ENCODE measurements around the gene PTPRE. TPM values are rescaled to one million over a fixed set of nuclear protein-coding genes. Genes with fewer than 3 reads are reported as not detected.

PTPRE gene
- total and polyA plus RNA-seq, 8 donors: 1.0 to 7.1 (median 2.1) TPM

- no peak for TF ChIP-seq CTCF (IDR thresholded peaks at IDR 0.05)
- Histone ChIP-seq H3K4me3 (no peak overlapping the region), H3K9me3 (no peaks in the 10 kb centered on the region), H3K4me1 (no peaks in the 10 kb centered on the region), H3K36me3 (no peaks in the 10 kb centered on the region), H3K27me3 (no peaks in the 10 kb centered on the region), H3K27ac (no peak overlapping the region)
- DNase-seq (no peak), ATAC-seq (no peak), FAIRE-seq (no peak)
- intact Hi-C loops (cut with DNase I): no loop called here
- WGBS, 2 donors: 43 to 47% methylated on average over 10 of the region's 10 CpGs
Measured at GRCh38 chr10:127973791-127974311, 66.9 kb downstream of the PTPRE start.

GRCh38 chr10:127974911-127975310 is 68.0 kb downstream of the PTPRE start:
- no peak for TF ChIP-seq CTCF (IDR thresholded peaks at IDR 0.05)
- WGBS, 2 donors: 70 to 84% methylated on average over 9 of the region's 9 CpGs
- no peaks in the 10 kb centered on the region for H3K9me3 ChIP-seq
- FAIRE-seq: no peak
- H3K27ac ChIP-seq: no peak overlapping the region
- intact Hi-C loops (cut with DNase I): no loop called here
- no peak overlapping the region for H3K4me3 ChIP-seq
- DNase-seq: no peak
- no peaks in the 10 kb centered on the region for H3K4me1 ChIP-seq
- no peaks in the 10 kb centered on the region for H3K27me3 ChIP-seq
- H3K36me3 ChIP-seq: no peaks in the 10 kb centered on the region
- ATAC-seq: no peak

- H3K9me3 ChIP-seq: no peaks in the 10 kb centered on the region
- FAIRE-seq (no peak), ATAC-seq (no peak), DNase-seq (no peak)
- no peaks in the 10 kb centered on the region for H3K4me1 ChIP-seq
- TF ChIP-seq CTCF (IDR thresholded peaks at IDR 0.05): no peak
- H3K4me3 ChIP-seq: no peak overlapping the region
- H3K27ac ChIP-seq: no peak overlapping the region
- intact Hi-C loops (cut with DNase I): no loop called here
- WGBS, 2 donors: 32 to 35% methylated on average over 7 of the region's 7 CpGs
- H3K27me3 ChIP-seq: peaks cover 0 to 8% (median 0%) of the 10 kb centered on the region in 4 donors
- H3K36me3 ChIP-seq: no peaks in the 10 kb centered on the region
Measured at GRCh38 chr10:127976286-127976685, 69.4 kb downstream of the PTPRE start.

- no peak for TF ChIP-seq CTCF (IDR thresholded peaks at IDR 0.05)
- Histone ChIP-seq H3K27ac (peak overlapping the region in 1 of 4 donors; percentile 2), H3K27me3 (peaks cover 0 to 8% (median 0%) of the 10 kb centered on the region in 4 donors), H3K4me3 (no peak overlapping the region), H3K4me1 (no peaks in the 10 kb centered on the region), H3K9me3 (no peaks in the 10 kb centered on the region), H3K36me3 (no peaks in the 10 kb centered on the region)
- intact Hi-C loops (cut with DNase I): no loop called here
- no peak for DNase-seq
- ATAC-seq: no peak
- no peak for FAIRE-seq
- WGBS, 2 donors: 37 to 51% methylated on average over 8 of the region's 8 CpGs
Measured at GRCh38 chr10:127976701-127977356, 69.9 kb downstream of the PTPRE start.

- Histone ChIP-seq H3K4me1 (no peaks in the 10 kb centered on the region), H3K27me3 (peaks cover 0 to 8% (median 0%) of the 10 kb centered on the region in 4 donors), H3K27ac (peak overlapping the region in 1 of 4 donors; percentile 2), H3K9me3 (no peaks in the 10 kb centered on the region), H3K36me3 (no peaks in the 10 kb centered on the region), H3K4me3 (no peak overlapping the region)
- FAIRE-seq (no peak), ATAC-seq (peak; percentile 48 to 90 (median 79)), DNase-seq (peak in 4 of 6 donors; percentile 33 to 56 (median 37))
- intact Hi-C loops (cut with DNase I): no loop called here
- no peak for TF ChIP-seq CTCF (IDR thresholded peaks at IDR 0.05)
- 35 to 37% methylated on average over 12 of the region's 12 CpGs for WGBS, 2 donors
Measured at GRCh38 chr10:127977357-127978009, 70.6 kb downstream of the PTPRE start.

Measured in pancreas (tissue), 10 donors.